Fibroblast of peridontal ligament (primary cell): ENCODE measurements around the gene CACNA1A.

Source experiments
- DNase-seq: peaks from one replicate; pipeline ENCODE4 v3.0.0-alpha.2; 2010; ENCODE audit errors: extremely low read depth

Gene CACNA1A

GRCh38 chr19:13234518-13234917, 271.8 kb downstream of the CACNA1A start:
- DNase-seq, result no peak

GRCh38 chr19:13231663-13232062, 274.6 kb downstream of the CACNA1A start:
- no peak for DNase-seq

GRCh38 chr19:13229246-13229645, 277.0 kb downstream of the CACNA1A start:
- DNase-seq, result no peak

GRCh38 chr19:13228561-13228960, 277.7 kb downstream of the CACNA1A start:
- no peak for DNase-seq

- DNase-seq, result no peak
Measured at GRCh38 chr19:13226983-13227382, 279.3 kb downstream of the CACNA1A start.

GRCh38 chr19:13225973-13226865, 280.1 kb downstream of the CACNA1A start:
- no peak for DNase-seq

- DNase-seq, result no peak
Measured at GRCh38 chr19:13225085-13225484, 281.2 kb downstream of the CACNA1A start.

- no peak for DNase-seq
Measured at GRCh38 chr19:13220847-13221246, 285.4 kb downstream of the CACNA1A start.

- no peak for DNase-seq
Measured at GRCh38 chr19:13215572-13216380, 290.5 kb downstream of the CACNA1A start.

- DNase-seq, result no peak
Measured at GRCh38 chr19:13214036-13214730, 292.1 kb downstream of the CACNA1A start.

- DNase-seq, result peak; percentile 36
Measured at GRCh38 chr19:13212759-13213330, 293.4 kb downstream of the CACNA1A start.

- no peak for DNase-seq
Measured at GRCh38 chr19:13211426-13212308, 294.6 kb downstream of the CACNA1A start.

- DNase-seq, result no peak
Measured at GRCh38 chr19:13210941-13211340, 295.3 kb downstream of the CACNA1A start.

GRCh38 chr19:13210339-13210775, 295.9 kb downstream of the CACNA1A start:
- DNase-seq, result no peak

- DNase-seq, result no peak
Measured at GRCh38 chr19:13209484-13210338, 296.6 kb downstream of the CACNA1A start.

- DNase-seq, result no peak
Measured at GRCh38 chr19:13208672-13209483, 297.4 kb downstream of the CACNA1A start.

GRCh38 chr19:13207846-13208671, 298.2 kb downstream of the CACNA1A start:
- peak; percentile 85 for DNase-seq

GRCh38 chr19:13207237-13207845, 298.9 kb downstream of the CACNA1A start:
- DNase-seq, result peak; percentile 49
